Measurements from ENCODE around the gene SLC9A9. TPM values are rescaled to one million over a fixed set of nuclear protein-coding genes. Genes with fewer than 3 reads are reported as not detected.

Gene SLC9A9
- total RNA-seq, 2 experiments from 2014 or later: 12.2 TPM

GRCh38 chr3:143464850-143465249 lies 383.4 kb downstream of the SLC9A9 start:
- Mint-ChIP-seq H3K4me3 (no peak overlapping the region), H3K9me3 (peaks cover 2% of the 10 kb centered on the region), H3K36me3 (ENCODE audit: low read depth) (peaks cover 63% of the 10 kb centered on the region), H3K27me3 (no peaks in the 10 kb centered on the region), H3K4me1 (ENCODE audit: low read depth) (no peaks in the 10 kb centered on the region), H3K27ac (no peak overlapping the region)
- TF ChIP-seq CTCF (IDR thresholded peaks at IDR 0.05): no peak
- Histone ChIP-seq H3K4me1 (ENCODE audit: insufficient read depth, low read length) (no peaks in the 10 kb centered on the region), H3K27me3 (ENCODE audit: control insufficient read depth in 1 of 2, insufficient read depth in 2 of 2, low read length in 2 of 2) (no peaks in the 10 kb centered on the region), H3K27ac (ENCODE audit: low read depth in 1 of 2, low read length in 2 of 2) (no peak overlapping the region), H3K4me3 (ENCODE audit: low read length) (no peak overlapping the region), H3K9me3 (ENCODE audit: control insufficient read depth in 1 of 2, insufficient read depth in 1 of 2, low read length in 2 of 2) (no peaks in the 10 kb centered on the region), H3K36me3 (ENCODE audit: insufficient read depth, low read length) (peaks cover 18% of the 10 kb centered on the region)
- ATAC-seq (ENCODE audit: poor library complexity): no peak
- intact Hi-C loops (cut with DNase I, micrococcal nuclease): no loop called here
- ChIA-PET POLR2A (no interaction called here), CTCF (no interaction called here)
- no peak for DNase-seq

GRCh38 chr3:143455480-143455879 lies 392.8 kb downstream of the SLC9A9 start:
- ATAC-seq (ENCODE audit: poor library complexity): no peak

GRCh38 chr3:143450632-143451031 lies 397.6 kb downstream of the SLC9A9 start:
- Histone ChIP-seq H3K4me3 (ENCODE audit: low read length) (no peak overlapping the region), H3K27ac (ENCODE audit: low read depth in 1 of 2, low read length in 2 of 2) (no peak overlapping the region), H3K9me3 (ENCODE audit: control insufficient read depth in 1 of 2, insufficient read depth in 1 of 2, low read length in 2 of 2) (no peaks in the 10 kb centered on the region), H3K4me1 (ENCODE audit: insufficient read depth, low read length) (no peaks in the 10 kb centered on the region), H3K27me3 (ENCODE audit: control insufficient read depth in 1 of 2, insufficient read depth in 2 of 2, low read length in 2 of 2) (no peaks in the 10 kb centered on the region), H3K36me3 (ENCODE audit: insufficient read depth, low read length) (no peaks in the 10 kb centered on the region)
- ChIA-PET POLR2A (interaction anchor here (1.1 kb wide), 1 partner anchor 10 kb away, joined by 4 read pairs; no protein-coding TSS in a partner anchor), CTCF (no interaction called here)
- H3K9me3 Mint-ChIP-seq: no peaks in the 10 kb centered on the region
- TF ChIP-seq CTCF (IDR thresholded peaks at IDR 0.05): no peak
- intact Hi-C loops (cut with DNase I, micrococcal nuclease): no loop called here
- DNase-seq (no peak), ATAC-seq (ENCODE audit: poor library complexity) (peak; percentile 26)
- no peaks in the 10 kb centered on the region for H3K36me3 Mint-ChIP-seq (ENCODE audit: low read depth)
- H3K27me3 Mint-ChIP-seq: no peaks in the 10 kb centered on the region
- H3K4me1 Mint-ChIP-seq (ENCODE audit: low read depth): peaks cover 2% of the 10 kb centered on the region
- no peak overlapping the region for H3K4me3 Mint-ChIP-seq
- no peak overlapping the region for H3K27ac Mint-ChIP-seq

More at GRCh38 chr3:143455480-143455879, 392.8 kb downstream of the SLC9A9 start:
- Mint-ChIP-seq H3K4me3 (no peak overlapping the region), H3K27me3 (no peaks in the 10 kb centered on the region), H3K27ac (no peak overlapping the region), H3K36me3 (ENCODE audit: low read depth) (peaks cover 15% of the 10 kb centered on the region), H3K9me3 (peaks cover 3% of the 10 kb centered on the region), H3K4me1 (ENCODE audit: low read depth) (no peaks in the 10 kb centered on the region)
- ChIA-PET CTCF (no interaction called here), POLR2A (no interaction called here)
- no peak overlapping the region for H3K27ac ChIP-seq (ENCODE audit: low read depth in 1 of 2, low read length in 2 of 2)
- intact Hi-C loops (cut with DNase I, micrococcal nuclease): no loop called here
- H3K36me3 ChIP-seq (ENCODE audit: insufficient read depth, low read length): no peaks in the 10 kb centered on the region
- no peaks in the 10 kb centered on the region for H3K4me1 ChIP-seq (ENCODE audit: insufficient read depth, low read length)
- H3K27me3 ChIP-seq (ENCODE audit: control insufficient read depth in 1 of 2, insufficient read depth in 2 of 2, low read length in 2 of 2): no peaks in the 10 kb centered on the region
- DNase-seq: no peak
- no peak overlapping the region for H3K4me3 ChIP-seq (ENCODE audit: low read length)
- H3K9me3 ChIP-seq (ENCODE audit: control insufficient read depth in 1 of 2, insufficient read depth in 1 of 2, low read length in 2 of 2): no peaks in the 10 kb centered on the region
- no peak for TF ChIP-seq CTCF (IDR thresholded peaks at IDR 0.05)

Data from CD4-positive, alpha-beta T cell (primary cell).